HepG2 (cell line): ENCODE measurements around the gene LAPTM4A. TPM values are rescaled to one million over a fixed set of nuclear protein-coding genes. Genes with fewer than 3 reads are reported as not detected.

Source experiments
- CEBPG ChIP-seq: IDR thresholded peaks from 2 replicates; pipeline ENCODE4 v1.6.1; 2016
- EP300 ChIP-seq, 3 experiments: sonication (generic) in 1 of 3; formaldehyde crosslinking in 1 of 3; IDR thresholded peaks; 2 replicates each; pipeline versions ENCODE4 v1.5.1 to v1.6.1; 2011 to 2020; ENCODE audit warnings: low read depth in 2 of 3, low read length in 2 of 3, borderline replicate concordance in 1 of 3, improper control_type of control experiment in 1 of 3, mild to moderate bottlenecking in 1 of 3, missing genetic modification reagents in 1 of 3, moderate library complexity in 1 of 3
- FOXO1 ChIP-seq: sonication (generic); formaldehyde crosslinking; IDR thresholded peaks from 2 replicates; pipeline ENCODE4 v1.4.0; 2020; ENCODE audit warnings: missing genetic modification reagents
- FOXP1 ChIP-seq, 2 experiments: fragments of 450-650 bp in 1 of 2; IDR thresholded peaks; 2 replicates each; pipeline ENCODE4 v1.6.1; 2017 to 2018; ENCODE audit warnings: antibody characterized with exemption in 1 of 2
- HDAC1 ChIP-seq: sonication (generic); formaldehyde crosslinking; IDR thresholded peaks from 2 replicates; pipeline ENCODE4 v1.5.1; 2020; ENCODE audit warnings: mild to moderate bottlenecking, missing genetic modification reagents
- HNRNPK ChIP-seq: fragments of 200-400 bp; formaldehyde crosslinking; IDR thresholded peaks from 2 replicates; pipeline ENCODE4 v1.6.1; 2018; ENCODE audit warnings: low read length, low read depth, moderate library complexity, mild to moderate bottlenecking; ENCODE audit not compliant: poor library complexity, severe bottlenecking
- XRCC5 ChIP-seq: fragments of 200-400 bp; formaldehyde crosslinking; optimal IDR thresholded peaks from 2 replicates; pipeline ENCODE3; 2017; ENCODE audit warnings: mild to moderate bottlenecking, low read length
- ZFY ChIP-seq: sonication (generic); formaldehyde crosslinking; IDR thresholded peaks from 2 replicates; pipeline ENCODE4 v1.4.0; 2020; ENCODE audit warnings: missing genetic modification reagents
- ZNF441 ChIP-seq: sonication (generic); formaldehyde crosslinking; IDR thresholded peaks from 2 replicates; pipeline ENCODE4 v1.7.0; 2021; ENCODE audit warnings: missing genetic modification reagents, borderline replicate concordance
- ZNF761 ChIP-seq: sonication (generic); formaldehyde crosslinking; conservative IDR thresholded peaks from 2 replicates; pipeline ENCODE4 v1.4.0; 2020; ENCODE audit warnings: mild to moderate bottlenecking, missing genetic modification reagents
- ZSCAN9 ChIP-seq: IDR thresholded peaks from 2 replicates; pipeline ENCODE4 v1.6.1; 2016; ENCODE audit warnings: borderline replicate concordance
- polyA plus RNA-seq, 8 experiments: library from polyadenylated mRNA; depleted of rRNA in 3 of 8; stranded (reverse) in 7 of 8; unstranded in 1 of 8; fragments of >200 nt; fragmentation: Illumina TruSeq in 4 of 8; extraction: Trizol in 4 of 8; gene quantifications; 2 replicates each; pipeline versions ENCODE4 v1.2.1 to v1.2.3, GENCODE V29; 2011 to 2016; ENCODE audit warnings: low read depth in 4 of 8, missing spikeins in 1 of 8, mixed read lengths in 1 of 8; ENCODE audit not compliant: insufficient read depth in 1 of 8
- total RNA-seq, 5 experiments: library from RNA; depleted of rRNA; stranded (reverse); fragments of >200 nt; fragmentation: Illumina TruSeq; extraction: Trizol; gene quantifications; 2 replicates each; pipeline ENCODE4 v1.2.3, GENCODE V29; 2016; ENCODE audit warnings: low read depth in 1 of 5
- TF ChIP-seq, protein P1 (sequence below): sonication (generic); formaldehyde crosslinking; IDR thresholded peaks from 2 replicates; pipeline ENCODE4 v1.4.0; 2020; ENCODE audit warnings: missing genetic modification reagents
- TF ChIP-seq, protein P2 (sequence below): IDR thresholded peaks from 2 replicates; pipeline ENCODE4 v1.6.1; 2018; ENCODE audit warnings: missing genetic modification reagents
- TF ChIP-seq, protein P3 (sequence below): sonication (generic); formaldehyde crosslinking; IDR thresholded peaks from 2 replicates; pipeline ENCODE4 v1.4.0; 2020; ENCODE audit warnings: mild to moderate bottlenecking, missing genetic modification reagents

Gene LAPTM4A
- total and polyA plus RNA-seq, 2 of the 13 experiments (the other 11 are each of a cell fraction or from before 2014, with no cell fraction given) = 116 to 558 TPM

DNA sequence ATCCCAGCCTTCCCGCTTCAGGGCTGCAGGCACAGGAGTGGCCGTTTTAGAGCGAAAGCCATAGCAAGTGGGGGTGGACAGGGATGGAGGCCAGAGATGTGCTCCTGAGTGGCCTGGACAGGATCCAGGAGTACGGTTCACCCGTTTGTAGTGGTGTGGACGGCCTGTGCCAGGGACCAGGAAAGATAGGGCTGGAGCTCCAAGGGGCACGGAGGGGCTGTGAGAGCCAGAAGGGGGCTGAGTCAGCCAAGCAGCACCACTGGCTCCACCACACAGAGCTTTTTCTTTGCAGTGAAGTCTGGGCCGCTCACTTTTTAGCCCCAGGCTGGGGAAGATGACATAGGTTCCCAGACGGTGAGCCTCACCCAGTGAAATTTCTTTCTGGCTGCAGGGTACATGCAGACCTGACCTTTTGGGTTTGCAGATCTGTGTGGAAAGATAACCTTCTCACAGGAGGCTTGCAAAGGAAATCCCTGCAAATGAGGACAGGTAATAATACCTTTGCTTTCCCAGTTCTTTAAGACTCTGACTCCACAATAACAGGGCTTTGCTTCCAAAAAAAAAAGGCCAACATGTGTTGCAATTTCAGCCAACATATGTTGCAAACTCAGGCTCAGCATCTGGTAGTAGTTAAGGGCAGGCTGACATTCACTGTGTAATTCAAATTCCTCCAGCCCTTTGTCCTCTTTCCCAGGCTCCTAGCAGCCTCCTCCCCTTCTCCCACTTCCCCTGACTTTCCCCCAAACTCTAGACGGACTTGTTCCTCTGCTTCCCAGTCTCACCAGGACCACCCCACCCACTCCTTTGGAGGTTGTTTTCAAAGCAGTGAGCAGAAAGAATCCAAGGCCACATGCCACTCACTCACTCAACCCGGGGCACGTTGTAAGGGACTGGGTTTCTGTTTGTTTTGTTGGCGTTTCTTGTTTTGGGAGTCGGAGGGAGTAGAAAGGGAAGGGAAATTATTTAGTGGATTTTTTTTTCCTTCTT, 20.3 kb upstream of the LAPTM4A start (continued):
- TF ChIP-seq, protein P1, sequence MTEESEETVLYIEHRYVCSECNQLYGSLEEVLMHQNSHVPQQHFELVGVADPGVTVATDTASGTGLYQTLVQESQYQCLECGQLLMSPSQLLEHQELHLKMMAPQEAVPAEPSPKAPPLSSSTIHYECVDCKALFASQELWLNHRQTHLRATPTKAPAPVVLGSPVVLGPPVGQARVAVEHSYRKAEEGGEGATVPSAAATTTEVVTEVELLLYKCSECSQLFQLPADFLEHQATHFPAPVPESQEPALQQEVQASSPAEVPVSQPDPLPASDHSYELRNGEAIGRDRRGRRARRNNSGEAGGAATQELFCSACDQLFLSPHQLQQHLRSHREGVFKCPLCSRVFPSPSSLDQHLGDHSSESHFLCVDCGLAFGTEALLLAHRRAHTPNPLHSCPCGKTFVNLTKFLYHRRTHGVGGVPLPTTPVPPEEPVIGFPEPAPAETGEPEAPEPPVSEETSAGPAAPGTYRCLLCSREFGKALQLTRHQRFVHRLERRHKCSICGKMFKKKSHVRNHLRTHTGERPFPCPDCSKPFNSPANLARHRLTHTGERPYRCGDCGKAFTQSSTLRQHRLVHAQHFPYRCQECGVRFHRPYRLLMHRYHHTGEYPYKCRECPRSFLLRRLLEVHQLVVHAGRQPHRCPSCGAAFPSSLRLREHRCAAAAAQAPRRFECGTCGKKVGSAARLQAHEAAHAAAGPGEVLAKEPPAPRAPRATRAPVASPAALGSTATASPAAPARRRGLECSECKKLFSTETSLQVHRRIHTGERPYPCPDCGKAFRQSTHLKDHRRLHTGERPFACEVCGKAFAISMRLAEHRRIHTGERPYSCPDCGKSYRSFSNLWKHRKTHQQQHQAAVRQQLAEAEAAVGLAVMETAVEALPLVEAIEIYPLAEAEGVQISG (CRISPR knock-in tag) = peak; percentile 45; the same call in 1 of the 2 replicates
- TF ChIP-seq ZSCAN9 (CRISPR knock-in tag) (peak; percentile 91), ZFY (CRISPR knock-in tag) (peak; percentile 48), HDAC1 (peak; percentile 22), CEBPG (CRISPR knock-in tag) (peak; percentile 84), ZNF441 (CRISPR knock-in tag) (no peak), FOXP1 (IDR thresholded peaks at IDR 0.05) (no peak), FOXP1 (CRISPR knock-in tag; IDR thresholded peaks at IDR 0.05) (peak; percentile 63), ZNF761 (CRISPR knock-in tag) (peak; percentile 77; the same call in 1 of the 2 replicates), EP300 (IDR thresholded peaks at IDR 0.05; ENCODE audit: low read depth in 2 of 2, low read length in 2 of 2) (peak in 1 of 2 experiments; percentile 46; a peak in 1 of 4 replicates), EP300 (CRISPR knock-in tag; IDR thresholded peaks at IDR 0.05; ENCODE audit: borderline replicate concordance) (peak; percentile 15; the same call in 1 of the 2 replicates), HNRNPK (peak; percentile 48), XRCC5 (peak; percentile 35), FOXO1 (CRISPR knock-in tag) (peak; percentile 78)
- TF ChIP-seq, protein P2, sequence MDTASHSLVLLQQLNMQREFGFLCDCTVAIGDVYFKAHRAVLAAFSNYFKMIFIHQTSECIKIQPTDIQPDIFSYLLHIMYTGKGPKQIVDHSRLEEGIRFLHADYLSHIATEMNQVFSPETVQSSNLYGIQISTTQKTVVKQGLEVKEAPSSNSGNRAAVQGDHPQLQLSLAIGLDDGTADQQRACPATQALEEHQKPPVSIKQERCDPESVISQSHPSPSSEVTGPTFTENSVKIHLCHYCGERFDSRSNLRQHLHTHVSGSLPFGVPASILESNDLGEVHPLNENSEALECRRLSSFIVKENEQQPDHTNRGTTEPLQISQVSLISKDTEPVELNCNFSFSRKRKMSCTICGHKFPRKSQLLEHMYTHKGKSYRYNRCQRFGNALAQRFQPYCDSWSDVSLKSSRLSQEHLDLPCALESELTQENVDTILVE (CRISPR knock-in tag) = peak; percentile 28; the same call in 1 of the 2 replicates
- TF ChIP-seq, protein P3, sequence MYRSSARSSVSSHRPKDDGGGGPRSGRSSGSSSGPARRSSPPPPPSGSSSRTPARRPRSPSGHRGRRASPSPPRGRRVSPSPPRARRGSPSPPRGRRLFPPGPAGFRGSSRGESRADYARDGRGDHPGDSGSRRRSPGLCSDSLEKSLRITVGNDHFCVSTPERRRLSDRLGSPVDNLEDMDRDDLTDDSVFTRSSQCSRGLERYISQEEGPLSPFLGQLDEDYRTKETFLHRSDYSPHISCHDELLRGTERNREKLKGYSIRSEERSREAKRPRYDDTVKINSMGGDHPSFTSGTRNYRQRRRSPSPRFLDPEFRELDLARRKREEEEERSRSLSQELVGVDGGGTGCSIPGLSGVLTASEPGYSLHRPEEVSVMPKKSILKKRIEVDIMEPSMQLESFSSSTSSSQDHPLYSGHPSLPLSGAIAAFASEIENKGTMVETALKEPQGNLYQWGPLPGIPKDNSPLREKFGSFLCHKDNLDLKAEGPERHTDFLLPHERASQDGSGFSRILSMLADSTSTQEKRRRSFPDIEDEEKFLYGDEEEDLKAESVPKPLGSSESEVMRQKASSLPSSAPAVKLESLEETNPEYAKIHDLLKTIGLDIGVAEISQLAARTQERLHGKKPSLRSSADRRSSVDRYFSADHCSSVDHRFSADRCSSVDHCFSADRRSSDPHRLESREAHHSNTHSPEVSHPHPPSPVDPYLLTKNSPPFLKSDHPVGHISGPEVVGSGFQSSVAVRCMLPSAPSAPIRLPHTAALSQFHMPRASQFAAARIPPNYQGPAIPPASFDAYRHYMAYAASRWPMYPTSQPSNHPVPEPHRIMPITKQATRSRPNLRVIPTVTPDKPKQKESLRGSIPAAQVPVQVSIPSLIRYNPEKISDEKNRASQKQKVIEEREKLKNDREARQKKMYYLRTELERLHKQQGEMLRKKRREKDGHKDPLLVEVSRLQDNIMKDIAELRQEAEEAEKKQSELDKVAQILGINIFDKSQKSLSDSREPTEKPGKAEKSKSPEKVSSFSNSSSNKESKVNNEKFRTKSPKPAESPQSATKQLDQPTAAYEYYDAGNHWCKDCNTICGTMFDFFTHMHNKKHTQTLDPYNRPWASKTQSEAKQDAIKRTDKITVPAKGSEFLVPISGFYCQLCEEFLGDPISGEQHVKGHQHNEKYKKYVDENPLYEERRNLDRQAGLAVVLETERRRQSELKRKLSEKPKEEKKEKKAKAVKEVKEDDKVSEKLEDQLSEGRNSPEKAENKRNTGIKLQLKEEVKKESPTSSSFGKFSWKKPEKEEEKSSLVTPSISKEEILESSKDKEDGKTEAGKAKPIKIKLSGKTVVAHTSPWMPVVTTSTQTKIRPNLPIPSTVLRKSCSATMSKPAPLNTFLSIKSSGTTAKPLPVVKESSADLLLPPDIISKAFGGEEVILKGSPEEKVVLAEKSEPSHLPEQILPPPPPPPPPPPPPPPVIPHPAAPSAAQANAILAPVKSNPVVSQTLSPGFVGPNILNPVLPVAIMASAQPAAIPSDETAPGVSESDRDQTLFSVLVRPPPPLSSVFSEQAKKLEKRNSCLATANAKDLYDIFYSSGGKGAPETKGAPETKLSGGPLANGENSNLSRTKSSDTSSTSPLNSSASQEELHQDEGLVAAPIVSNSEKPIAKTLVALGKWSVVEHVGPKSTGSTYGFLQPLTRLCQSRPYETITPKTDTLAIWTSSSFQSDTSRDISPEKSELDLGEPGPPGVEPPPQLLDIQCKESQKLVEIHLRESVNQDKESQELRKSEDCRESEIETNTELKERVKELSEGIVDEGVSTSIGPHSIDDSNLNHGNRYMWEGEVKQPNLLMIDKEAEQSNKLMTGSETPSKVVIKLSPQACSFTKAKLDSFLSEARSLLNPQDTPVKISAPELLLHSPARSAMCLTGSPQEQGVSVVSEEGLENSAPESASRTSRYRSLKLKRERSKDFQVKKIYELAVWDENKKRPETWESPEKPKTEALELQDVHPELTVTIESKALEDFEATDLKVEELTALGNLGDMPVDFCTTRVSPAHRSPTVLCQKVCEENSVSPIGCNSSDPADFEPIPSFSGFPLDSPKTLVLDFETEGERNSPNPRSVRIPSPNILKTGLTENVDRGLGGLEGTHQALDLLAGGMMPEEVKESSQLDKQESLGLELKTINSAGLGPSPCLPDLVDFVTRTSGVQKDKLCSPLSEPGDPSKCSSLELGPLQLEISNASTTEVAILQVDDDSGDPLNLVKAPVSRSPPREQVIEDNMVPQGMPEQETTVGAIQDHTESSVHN (CRISPR knock-in tag) = 0 out of 2 replicates have a peak, but pooled peaks have one; percentile 43
